NCI-H345 treated with DMSO at 0.1 percent for 48 hours (cell line): ENCODE measurements around the gene EFCAB12.

Source experiments
- DNase-seq: peaks from one replicate; lab custom pipeline; 2025; ENCODE audit not compliant: unreplicated experiment; lab: John Stamatoyannopoulos, UW

EFCAB12 gene

DNA sequence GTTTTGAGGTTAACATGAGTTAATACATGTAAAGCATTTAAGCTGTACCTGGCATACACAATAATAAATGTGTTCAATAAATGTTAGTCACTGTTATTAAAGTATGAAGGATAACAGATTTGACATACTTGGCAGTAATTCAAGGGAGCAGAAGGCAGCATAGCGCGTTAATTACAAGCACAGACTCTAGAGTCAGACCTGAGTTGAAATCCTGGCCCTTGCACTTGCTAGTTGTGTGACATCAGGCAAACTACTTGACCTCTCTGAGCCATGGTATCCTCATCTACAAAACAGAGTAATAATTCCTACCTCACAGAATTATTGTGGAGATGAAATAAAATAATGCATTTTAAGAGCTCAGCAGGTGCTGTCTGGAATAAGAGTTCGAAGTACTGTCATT lies 17.0 kb upstream of the EFCAB12 start:
- DNase-seq: no peak

DNA sequence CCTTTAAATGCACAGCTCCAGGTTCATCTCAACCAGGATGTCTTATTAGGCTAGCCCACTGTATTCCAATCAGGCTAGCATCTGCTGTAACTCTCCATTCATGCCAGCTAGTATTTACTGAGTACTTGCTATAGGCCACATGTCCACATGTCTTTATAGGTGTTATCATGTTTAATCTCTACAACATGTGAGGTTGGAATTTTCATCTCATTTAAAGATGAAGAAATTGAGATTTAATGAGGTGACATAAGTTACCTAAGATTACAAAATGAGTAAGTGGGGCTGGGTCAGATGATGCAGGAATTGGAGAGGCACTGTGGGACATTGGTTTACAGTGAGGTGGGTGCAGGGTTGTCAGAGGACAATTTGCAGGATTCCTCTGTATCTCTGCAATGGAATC lies 14.5 kb upstream of the EFCAB12 start:
- no peak for DNase-seq

DNA sequence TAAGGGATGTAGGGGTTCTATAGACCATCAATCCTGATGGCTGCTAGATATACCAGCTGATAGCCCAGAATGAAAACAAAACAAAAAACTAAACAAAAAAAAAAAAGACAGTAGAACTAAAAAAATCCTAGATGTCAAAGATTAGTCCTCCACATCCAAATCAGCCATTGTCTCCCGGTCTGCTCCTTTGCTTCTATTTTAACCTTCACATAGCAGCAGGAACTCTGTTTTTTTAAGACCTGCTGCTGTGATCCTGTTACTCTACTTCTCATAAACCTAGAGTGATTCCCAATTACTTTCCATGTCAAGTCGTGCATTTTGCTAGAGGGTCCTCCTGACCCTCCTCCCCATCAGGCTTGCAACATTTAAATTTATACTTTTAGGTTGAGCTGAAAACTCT lies 14.1 kb upstream of the EFCAB12 start:
- DNase-seq: no peak

DNA sequence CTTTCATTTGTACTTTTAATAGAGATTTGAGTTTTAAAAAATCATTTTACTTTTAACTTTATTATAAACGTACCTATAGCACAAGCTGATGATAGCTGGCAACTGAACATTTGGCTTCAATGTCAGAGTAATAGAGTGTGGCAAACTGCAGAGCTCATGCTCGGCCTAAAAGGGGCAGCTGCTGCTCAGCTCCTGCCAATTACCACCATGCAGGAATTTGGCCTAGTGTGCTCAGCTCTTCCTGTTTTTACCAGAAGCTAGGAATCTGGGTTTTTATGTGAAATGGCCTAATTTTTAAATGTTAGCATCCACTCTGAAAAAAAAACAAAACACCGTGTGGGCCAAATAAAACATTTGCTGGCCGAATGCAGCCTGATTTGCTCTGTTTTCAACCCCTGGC lies 13.3 kb upstream of the EFCAB12 start:
- no peak for DNase-seq

DNA sequence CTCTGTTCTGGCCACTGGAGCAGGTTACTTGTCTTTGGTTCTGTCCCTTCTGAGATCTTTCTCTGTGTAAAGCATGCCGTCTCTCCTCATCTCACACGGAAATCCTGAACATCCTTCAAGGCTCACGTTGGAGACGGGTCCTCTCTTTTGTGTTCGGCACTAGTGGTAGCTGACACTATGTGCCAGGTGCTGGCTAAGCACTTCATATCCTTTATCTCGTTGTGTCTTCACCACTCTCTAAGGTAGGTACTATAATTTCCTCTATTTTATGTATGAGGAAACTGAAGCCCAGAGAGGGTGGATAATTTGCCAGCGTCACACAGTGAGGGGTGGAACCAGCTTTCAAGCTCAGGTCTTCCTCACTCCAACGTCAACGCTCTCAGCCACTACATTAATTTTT lies 12.8 kb upstream of the EFCAB12 start:
- no peak for DNase-seq

DNA sequence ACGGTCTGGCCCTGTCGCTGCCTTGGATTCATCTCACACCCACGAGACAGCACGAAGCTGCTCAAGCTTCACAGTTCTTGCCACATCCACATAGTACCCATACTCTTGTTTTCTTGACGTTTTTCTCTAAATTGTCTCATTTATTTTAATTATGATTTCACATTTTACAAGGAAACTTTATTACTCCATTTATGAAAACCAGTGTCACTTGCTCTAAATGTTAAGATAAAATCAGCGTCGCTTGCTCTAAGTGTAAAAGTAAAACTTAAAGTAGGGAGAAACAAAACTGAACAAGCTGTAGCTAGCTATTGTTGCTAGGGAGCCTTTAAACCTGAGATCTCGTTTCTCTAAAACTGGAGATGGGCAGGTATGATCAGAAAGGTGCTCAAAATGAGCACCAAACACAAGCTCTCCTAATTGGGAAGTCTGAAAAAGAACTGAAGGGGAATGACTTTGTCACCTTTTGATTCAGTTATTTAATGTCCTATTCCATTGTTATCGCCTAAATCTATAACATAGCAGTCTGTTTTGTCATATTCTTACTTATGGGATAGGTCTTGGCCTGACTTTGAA lies 12.3 kb upstream of the EFCAB12 start:
- DNase-seq: peak; percentile 3

DNA sequence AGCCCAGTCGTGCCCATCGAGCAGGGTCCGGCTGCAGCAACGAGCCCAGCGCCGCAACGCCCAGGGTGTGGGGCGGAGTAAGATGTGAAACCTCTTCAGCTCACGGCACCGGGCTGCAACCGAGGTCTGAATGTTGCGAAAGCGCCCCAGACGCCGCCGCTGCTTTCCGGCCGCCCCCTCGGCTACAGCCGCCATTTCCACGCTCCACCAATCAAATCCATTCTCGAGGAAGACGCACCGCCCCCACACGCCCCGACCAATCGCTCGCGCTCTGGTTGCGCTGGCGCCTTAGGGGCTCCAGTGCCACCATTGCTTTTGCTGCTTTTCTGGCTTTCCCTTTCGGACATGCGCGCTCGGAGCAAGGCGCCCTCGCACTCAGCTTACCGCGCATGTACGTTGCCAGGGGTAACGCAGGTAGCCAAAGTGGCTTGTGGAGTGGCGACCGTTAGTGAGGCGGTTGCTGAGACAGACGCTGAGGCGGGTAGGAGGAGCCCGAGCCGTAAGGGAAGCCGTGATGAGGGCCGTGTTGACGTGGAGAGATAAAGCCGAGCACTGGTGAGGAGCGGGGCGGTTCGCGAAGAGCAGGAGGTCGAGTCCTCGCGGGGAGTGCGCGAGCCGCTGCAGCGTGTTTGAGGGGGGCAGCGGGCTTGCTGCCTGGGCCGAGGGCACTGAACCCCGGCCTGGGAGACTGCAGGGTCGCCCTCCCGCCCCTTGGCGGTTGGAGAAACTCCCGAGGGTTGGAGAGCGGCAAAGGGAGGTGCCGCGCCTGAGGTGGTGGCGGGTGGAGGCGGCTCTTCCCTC lies 11.6 kb upstream of the EFCAB12 start, which contains the start of the genes IFT122 and MBD4:
TSS of gene IFT122 (plus strand) at position 408 of the 801 bp plus-strand sequence. CDS start at position 515, 107 bp downstream.
TSS of gene MBD4 (minus strand) at position 132 of the 801 bp plus-strand sequence. CDS start at position 17, 115 bp downstream.
- peak; percentile 91 for DNase-seq

DNA sequence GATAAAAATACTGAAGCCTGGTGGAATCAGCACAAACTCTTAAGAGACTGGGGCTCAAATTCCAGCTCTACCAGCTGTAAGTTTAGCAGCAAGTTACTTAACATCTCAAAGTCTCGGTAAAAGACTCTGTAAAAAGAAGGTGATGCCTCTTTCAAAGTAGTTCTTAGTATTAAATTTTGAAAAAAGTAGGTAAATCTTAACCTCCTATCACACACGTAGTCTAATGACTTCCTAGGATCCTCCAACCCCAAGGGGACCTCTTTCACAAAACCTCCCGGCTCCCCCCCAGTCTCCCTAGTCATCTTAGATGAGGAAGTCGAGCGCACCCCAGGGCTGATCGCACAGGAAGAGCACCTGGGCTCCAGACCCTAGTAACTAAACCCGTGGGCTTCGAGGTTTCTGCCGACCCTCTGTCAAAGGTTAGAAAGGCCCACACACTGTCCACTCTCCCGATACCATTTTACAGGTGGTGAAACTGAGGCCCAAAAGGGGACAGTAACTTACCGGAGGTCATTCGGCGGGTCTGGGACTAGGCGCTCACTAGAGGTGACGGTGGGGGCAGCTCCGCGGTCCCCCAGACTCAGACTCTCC lies 10.9 kb upstream of the EFCAB12 start:
- DNase-seq: peak; percentile 6

DNA sequence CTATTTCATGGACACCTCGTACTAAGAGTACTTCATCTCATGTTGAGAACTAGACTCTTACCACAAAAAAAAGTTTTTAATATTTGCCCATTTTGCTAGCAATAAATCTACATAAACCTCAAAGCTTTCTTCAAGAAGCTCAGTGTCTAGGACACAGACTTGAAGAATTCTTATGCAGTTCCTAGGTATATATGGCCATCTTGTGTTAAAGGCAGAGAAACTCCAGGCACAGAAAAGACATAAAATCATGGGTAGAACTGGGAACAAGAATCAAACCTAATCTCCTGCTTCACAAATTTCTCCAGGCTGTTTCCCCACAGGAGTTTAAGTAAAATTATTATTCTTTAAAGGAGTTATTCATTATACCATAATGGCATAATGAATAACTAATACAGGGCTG lies 6.9 kb upstream of the EFCAB12 start:
- DNase-seq: no peak

DNA sequence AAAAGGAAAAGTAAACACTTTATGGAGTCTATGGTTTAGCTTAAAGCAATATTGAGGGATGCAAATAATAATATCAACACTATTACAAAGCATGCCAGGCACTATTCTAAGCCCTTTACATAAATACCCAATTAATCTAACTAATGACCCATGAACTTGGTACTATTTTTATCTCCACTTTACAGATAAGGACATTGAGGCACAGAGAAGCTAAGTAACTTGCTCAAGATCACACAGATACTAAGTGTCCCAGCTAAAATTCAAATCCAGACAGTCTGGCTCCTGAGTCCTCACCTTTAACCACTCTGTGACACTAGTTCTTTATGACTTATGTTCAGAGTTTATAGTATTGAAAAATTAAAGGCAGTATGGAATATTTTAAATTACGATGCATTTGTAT lies 5.7 kb upstream of the EFCAB12 start:
- DNase-seq: no peak

DNA sequence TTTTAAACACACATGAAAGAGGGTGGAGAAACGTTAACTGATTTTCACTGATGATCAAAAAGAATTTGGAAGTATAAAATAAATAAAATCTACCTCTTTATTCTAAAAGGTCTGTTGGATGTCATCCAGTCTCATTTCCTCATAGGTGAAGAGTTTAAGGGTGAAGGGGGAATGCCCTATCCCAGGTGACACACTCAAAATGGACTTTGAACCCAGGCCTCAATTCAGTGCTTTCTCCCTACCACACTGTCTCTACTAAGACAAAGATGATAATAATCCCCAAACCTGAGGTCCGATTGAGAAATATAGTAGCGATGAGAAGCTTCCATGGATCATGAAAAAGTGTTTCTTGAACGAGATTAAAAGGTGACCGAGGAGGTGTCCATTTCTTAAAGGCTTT lies 5.1 kb upstream of the EFCAB12 start:
- no peak for DNase-seq

DNA sequence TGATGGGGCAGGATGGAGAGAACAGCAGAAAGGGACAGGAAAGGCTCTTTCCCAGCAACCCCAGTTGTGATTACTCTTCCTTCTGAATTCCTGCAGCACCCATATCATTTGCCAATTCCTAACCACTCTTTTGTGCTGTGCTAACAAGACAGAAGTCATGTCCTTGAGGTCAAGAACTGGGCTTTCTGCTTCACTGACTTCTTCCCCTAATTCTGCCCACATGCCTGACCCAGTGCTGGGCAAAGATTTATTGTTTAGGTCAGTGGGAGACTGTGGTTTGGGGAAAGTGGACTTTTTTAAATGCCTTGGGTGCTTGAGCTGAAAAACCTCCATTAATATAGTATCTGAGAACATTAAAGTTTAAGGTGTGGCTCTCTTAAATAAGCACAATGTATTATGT lies 4.2 kb upstream of the EFCAB12 start:
- no peak for DNase-seq

DNA sequence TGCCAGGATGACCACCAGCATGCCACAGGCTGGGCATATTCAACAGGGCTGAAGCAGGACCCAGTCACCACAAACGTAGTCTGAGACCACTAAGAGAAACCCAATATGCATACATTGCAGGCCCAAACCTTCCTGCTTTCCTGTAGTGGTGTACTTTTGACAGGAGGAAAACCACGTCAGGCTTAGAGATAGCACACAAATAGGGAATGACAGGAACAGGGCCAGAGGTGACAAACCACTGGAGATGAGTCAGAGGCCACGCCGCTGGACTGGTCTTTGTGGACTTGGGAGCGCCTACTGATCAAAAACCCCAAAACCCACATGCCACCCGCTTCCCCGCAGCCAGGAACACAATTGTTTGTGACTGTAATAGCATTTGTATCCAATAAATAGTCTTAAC lies 3.6 kb upstream of the EFCAB12 start:
- no peak for DNase-seq

DNA sequence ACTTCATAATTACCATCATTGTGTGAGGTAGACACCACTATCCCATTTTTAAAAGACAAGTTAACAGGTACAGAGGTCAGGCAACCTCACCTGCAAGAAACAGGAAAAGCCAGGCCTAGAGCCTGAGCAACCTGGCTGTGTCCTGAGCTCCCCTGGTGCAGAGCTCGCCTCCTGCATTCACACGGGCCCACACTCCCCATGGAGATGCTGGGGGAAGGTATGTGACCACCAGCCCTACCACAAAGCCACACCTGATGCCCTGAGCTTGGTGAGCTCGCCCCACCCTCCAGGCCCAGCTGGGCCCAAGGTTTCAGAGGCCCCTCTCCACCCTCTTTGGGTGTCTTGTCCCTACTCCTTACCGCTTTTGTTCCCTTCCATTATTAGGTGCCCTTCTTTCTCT lies 1.2 kb upstream of the EFCAB12 start:
- DNase-seq: no peak

DNA sequence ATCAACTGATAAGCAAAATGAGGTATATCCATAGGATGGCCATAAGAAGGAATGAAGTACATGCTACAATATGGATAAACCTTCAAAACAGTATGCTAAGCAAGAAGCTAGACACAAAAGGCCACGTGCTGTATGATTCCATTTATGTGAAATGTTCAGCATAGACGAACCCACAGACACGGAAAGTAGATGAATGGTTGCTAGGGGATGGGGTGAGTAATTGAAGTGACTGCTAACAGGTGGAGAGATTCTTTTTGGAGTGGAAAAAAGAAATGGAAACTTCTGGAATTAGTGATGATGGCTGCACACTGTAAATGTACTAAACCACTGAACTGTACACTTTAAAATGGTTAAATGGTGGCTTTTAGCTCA lies 630 bp upstream of the EFCAB12 start:
- no peak for DNase-seq

DNA sequence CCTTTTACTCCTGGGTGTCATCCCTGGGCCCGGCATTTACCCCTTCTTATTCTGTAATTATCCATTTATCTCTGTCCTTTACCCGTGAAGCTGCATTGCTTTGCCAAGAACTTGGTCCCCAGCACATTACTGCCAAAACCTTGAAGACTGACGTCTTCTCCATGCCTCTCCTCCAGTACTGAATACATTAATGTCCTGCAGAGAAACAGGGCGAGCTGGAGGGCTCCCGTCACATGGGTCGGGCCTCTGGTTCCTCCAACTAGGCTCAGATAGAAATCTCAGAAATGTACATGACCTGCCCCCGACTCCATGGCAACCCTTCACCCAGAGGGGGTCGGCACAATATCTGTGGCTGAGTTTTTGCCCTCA lies 445 bp downstream of the EFCAB12 start:
- no peak for DNase-seq

DNA sequence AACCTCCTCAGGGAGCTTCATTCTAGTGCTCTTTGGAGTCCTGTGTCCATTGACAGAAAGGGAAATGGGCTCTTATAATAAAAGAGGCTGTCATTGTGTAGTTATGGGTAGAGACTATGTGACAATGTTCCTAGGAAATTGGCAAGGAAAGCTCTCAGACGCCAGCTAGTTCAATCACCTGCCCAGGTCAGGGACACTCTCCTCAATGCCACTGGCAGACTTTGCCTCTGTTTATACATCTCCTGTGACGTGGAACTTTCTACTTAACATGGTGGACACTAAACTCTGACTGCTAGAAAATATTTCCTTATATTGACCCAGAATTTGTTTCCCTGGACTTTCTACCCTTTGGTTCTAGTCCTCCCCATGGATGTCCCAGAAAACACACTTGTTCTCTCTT lies 2.8 kb downstream of the EFCAB12 start:
- no peak for DNase-seq

DNA sequence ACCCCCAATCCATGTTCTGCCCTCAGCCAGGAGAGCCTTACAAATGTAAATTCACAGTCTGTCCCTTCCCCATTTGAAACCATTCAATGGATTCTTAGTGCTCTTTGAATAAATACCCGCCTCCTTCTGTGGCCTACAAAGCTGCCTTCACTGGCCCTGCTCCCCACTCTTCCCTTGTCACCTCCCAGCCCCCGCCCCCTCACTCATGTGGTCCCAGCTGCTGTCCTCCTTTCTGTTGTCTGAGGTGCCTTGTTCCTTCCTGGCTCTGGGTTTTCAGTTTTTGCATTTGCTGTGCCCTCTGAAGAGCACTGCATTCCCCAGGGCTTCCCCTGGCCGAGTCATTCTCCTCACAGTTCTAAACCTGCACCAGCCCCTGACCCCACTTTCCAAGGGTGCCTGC lies 3.2 kb downstream of the EFCAB12 start:
- DNase-seq: no peak

DNA sequence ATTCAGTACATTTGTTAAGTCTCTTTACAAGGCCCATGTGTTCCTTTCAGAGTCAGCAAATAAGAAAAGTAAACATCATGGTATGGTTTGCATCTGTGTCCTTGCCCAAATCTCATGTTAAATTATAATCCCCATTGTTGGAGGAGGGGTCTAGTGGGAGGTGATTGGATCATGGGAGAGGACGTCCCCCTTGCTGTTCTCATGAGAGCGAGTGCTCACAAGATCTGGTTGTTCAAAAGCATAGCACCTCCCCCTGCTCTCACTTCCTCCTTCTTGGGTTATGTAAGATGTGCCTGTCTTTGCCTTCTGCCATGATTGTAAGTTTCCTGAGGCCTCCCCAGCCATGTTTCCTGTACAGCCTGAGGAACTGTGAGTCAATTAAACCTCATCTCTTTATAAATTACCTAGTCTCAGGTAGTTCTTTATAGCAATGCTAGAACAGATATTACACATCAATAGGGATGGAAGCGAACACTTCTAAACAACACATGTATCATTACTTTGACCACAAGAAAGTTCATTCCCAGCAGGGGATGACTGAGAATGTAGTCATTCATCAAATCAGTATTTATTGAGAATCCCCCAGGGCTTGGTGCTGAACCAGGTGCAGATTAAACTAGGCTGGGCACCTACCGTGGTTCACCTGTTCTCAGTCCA lies 4.1 kb downstream of the EFCAB12 start:
- no peak for DNase-seq

DNA sequence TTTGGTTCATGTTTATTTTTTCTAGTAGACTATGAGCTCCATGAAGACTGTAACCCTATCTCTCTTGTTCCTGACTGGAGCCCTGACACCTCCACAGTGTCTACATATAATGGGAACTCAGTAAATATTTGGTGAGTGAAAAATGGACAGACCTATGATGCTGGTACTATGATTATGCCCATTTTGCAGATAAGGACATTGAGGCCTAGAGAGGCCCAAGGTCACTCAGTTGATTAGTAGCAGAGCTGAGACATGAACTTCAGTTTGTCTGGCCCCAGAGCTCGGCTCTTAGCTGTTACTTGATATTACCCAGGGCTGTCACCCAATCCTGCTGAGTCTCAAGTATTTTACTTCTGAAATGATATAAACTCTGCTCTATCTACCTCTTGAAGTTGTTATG lies 5.5 kb downstream of the EFCAB12 start:
- no peak for DNase-seq

DNA sequence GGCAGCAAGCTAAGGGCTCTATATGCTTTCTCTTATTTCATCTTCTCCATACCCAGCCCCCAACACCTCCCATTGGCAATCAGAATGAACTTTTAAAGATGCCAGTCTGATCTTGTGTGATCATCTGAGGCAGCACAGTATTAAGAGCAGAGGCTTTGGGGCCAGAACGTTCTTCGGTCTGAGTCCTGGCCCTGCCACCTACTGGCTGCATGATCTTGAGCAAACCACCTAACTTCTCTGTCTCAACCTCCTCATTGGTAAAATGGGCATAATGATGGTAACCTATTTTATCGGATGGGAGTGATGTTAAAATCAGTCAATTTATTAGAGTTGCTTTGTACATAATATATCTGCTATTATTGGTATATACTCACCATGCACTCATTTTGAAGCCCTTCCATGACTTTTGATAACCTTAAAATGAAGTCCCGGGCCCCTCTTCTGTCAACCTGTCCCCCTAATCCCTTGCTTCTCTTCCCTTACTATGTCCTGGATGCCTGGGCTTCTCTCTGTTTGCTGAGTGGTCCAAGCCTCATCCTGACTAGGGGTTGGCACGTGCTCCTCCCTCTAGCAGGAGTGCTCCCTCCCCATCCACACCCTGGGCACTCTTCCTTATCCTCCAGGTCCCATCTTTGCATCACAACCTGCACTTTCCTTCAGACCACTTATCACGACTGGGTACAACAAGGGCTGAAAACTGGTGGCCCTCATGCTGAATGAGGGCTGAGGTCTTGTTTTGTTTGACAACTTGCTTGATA lies 6.3 kb downstream of the EFCAB12 start:
- no peak for DNase-seq
